Activated T-cell treated with anti-CD3 and anti-CD28 coated beads, Interleukin-2, amount 50 U/mL, for 72 hours (primary cell): ENCODE results near the gene EIF4A3. TPM values are rescaled to one million over a fixed set of nuclear protein-coding genes. Genes with fewer than 3 reads are reported as not detected.
A peak's percentile ranks its signal among the peaks of the same experiment; 100 is the strongest.
"Not testable (repeated sequence)": the region's sequence is repeated elsewhere in the genome, so short reads cannot be mapped to it uniquely, and the experiment has no call there.

ENCODE experiments used
- ATAC-seq, 2 donors: fragments of 150-1000 bp; cut with Tn5 transposase; replicated peaks in 1 of 2; 2 replicates each; pipeline ENCODE4 v1.10.0; 2021; ENCODE audit warnings: moderate library complexity in 2 of 2, mild to moderate bottlenecking in 1 of 2
- DNase-seq, 2 donors: peaks; one replicate each; pipeline ENCODE4 v3.0.0; 2021 to 2022; ENCODE audit warnings: mixed read lengths in 1 of 2
- H3K27ac Mint-ChIP-seq: one replicate; pipeline ENCODE4 v1.8.0; 2022; ENCODE audit warnings: mild to moderate bottlenecking, moderate library complexity, mixed read lengths
- H3K27me3 Mint-ChIP-seq: one replicate; pipeline ENCODE4 v1.8.0; 2022; ENCODE audit warnings: low read depth, mixed read lengths
- H3K36me3 Mint-ChIP-seq, 2 donors: one replicate each; pipeline ENCODE4 v1.8.0; 2022; ENCODE audit warnings: mixed read lengths in 2 of 2, mild to moderate bottlenecking in 1 of 2; ENCODE audit not compliant: insufficient read depth in 2 of 2
- H3K4me1 Mint-ChIP-seq: one replicate; pipeline ENCODE4 v1.8.0; 2022; ENCODE audit warnings: low read depth, mixed read lengths
- H3K4me3 Mint-ChIP-seq, 2 donors: one replicate each; pipeline ENCODE4 v1.8.0; 2022; ENCODE audit warnings: mild to moderate bottlenecking in 2 of 2, mixed read lengths in 2 of 2, moderate library complexity in 2 of 2
- H3K9me3 Mint-ChIP-seq, 2 donors: one replicate each; pipeline ENCODE4 v1.8.0; 2022; ENCODE audit warnings: mixed read lengths in 2 of 2
- total RNA-seq, 2 donors: library from RNA; stranded (reverse); gene quantifications; one replicate each; pipeline ENCODE4 v1.2.3, GENCODE V29; 2022

The EIF4A3 gene
- total RNA-seq, 2 donors from 2014 or later, result 91.8 to 104 TPM

- ATAC-seq (no peak), DNase-seq (no peak)
- H3K36me3 Mint-ChIP-seq, result no peaks in the 10 kb centered on the region
- H3K4me1 Mint-ChIP-seq, result no peaks in the 10 kb centered on the region
- H3K27ac Mint-ChIP-seq, result no peak overlapping the region
- no peak overlapping the region for H3K4me3 Mint-ChIP-seq
- peaks cover 15% of the 10 kb centered on the region for H3K27me3 Mint-ChIP-seq
- H3K9me3 Mint-ChIP-seq, result no peaks in the 10 kb centered on the region
These were observed 19.5 kb upstream of the EIF4A3 start for GRCh38 chr17:80166446-80166845.

GRCh38 chr17:80164185-80164584 is 17.3 kb upstream of the EIF4A3 start:
- no peaks in the 10 kb centered on the region for H3K36me3 Mint-ChIP-seq
- no peak overlapping the region for H3K27ac Mint-ChIP-seq
- H3K4me1 Mint-ChIP-seq, result no peaks in the 10 kb centered on the region
- H3K4me3 Mint-ChIP-seq, result no peak overlapping the region
- H3K27me3 Mint-ChIP-seq, result peaks cover 21% of the 10 kb centered on the region
- DNase-seq (no peak), ATAC-seq (no peak)
- no peaks in the 10 kb centered on the region for H3K9me3 Mint-ChIP-seq

GRCh38 chr17:80163336-80163735 is 16.4 kb upstream of the EIF4A3 start:
- H3K4me3 Mint-ChIP-seq, result no peak overlapping the region
- ATAC-seq, result no peak
- H3K27ac Mint-ChIP-seq, result no peak overlapping the region
- H3K27me3 Mint-ChIP-seq, result peaks cover 16% of the 10 kb centered on the region
- no peaks in the 10 kb centered on the region for H3K36me3 Mint-ChIP-seq
- DNase-seq, result no peak
- no peaks in the 10 kb centered on the region for H3K9me3 Mint-ChIP-seq
- no peaks in the 10 kb centered on the region for H3K4me1 Mint-ChIP-seq

GRCh38 chr17:80160536-80160935 is 13.6 kb upstream of the EIF4A3 start:
- Mint-ChIP-seq H3K27me3 (peaks cover 16% of the 10 kb centered on the region), H3K9me3 (no peaks in the 10 kb centered on the region), H3K36me3 (peaks cover 0 to 3% of the 10 kb centered on the region in 2 donors), H3K4me3 (no peak overlapping the region), H3K27ac (no peak overlapping the region), H3K4me1 (no peaks in the 10 kb centered on the region)
- ATAC-seq (no peak), DNase-seq (no peak)

- no peak for ATAC-seq
- peaks cover 0 to 3% of the 10 kb centered on the region in 2 donors for H3K36me3 Mint-ChIP-seq
These were observed 11.9 kb upstream of the EIF4A3 start for GRCh38 chr17:80158846-80159245.

GRCh38 chr17:80155600-80155999 is 8.7 kb upstream of the EIF4A3 start:
- H3K4me1 Mint-ChIP-seq, result peaks cover 13% of the 10 kb centered on the region
- H3K27ac Mint-ChIP-seq, result not testable (repeated sequence)

More at GRCh38 chr17:80158846-80159245, 11.9 kb upstream of the EIF4A3 start:
- H3K4me3 Mint-ChIP-seq, result no peak overlapping the region
- peaks cover 0 to 2% of the 10 kb centered on the region in 2 donors for H3K9me3 Mint-ChIP-seq
- no peaks in the 10 kb centered on the region for H3K4me1 Mint-ChIP-seq
- no peak for DNase-seq
- no peak overlapping the region for H3K27ac Mint-ChIP-seq
- peaks cover 16% of the 10 kb centered on the region for H3K27me3 Mint-ChIP-seq

GRCh38 chr17:80154166-80154565 is 7.2 kb upstream of the EIF4A3 start:
- H3K9me3 Mint-ChIP-seq, result peaks cover 0 to 2% of the 10 kb centered on the region in 2 donors
- peaks cover 0 to 4% of the 10 kb centered on the region in 2 donors for H3K36me3 Mint-ChIP-seq
- no peak overlapping the region for H3K4me3 Mint-ChIP-seq
- H3K27me3 Mint-ChIP-seq, result peaks cover under 1% of the 10 kb centered on the region
- ATAC-seq (no peak), DNase-seq (no peak)
- H3K27ac Mint-ChIP-seq, result no peak overlapping the region
- peaks cover 16% of the 10 kb centered on the region for H3K4me1 Mint-ChIP-seq

More at GRCh38 chr17:80155600-80155999, 8.7 kb upstream of the EIF4A3 start:
- ATAC-seq, H3K4me3 Mint-ChIP-seq, H3K36me3 Mint-ChIP-seq, H3K9me3 Mint-ChIP-seq, DNase-seq: not testable (repeated sequence)
- H3K27me3 Mint-ChIP-seq, result peaks cover 15% of the 10 kb centered on the region

- Mint-ChIP-seq H3K4me3 (no peak overlapping the region), H3K27ac (no peak overlapping the region), H3K27me3 (no peaks in the 10 kb centered on the region), H3K4me1 (peaks cover 26% of the 10 kb centered on the region), H3K9me3 (peaks cover 0 to 2% of the 10 kb centered on the region in 2 donors), H3K36me3 (peaks cover 0 to 4% of the 10 kb centered on the region in 2 donors)
- no peak for ATAC-seq
- no peak for DNase-seq
These were observed 6.1 kb upstream of the EIF4A3 start for GRCh38 chr17:80153004-80153403.

- H3K4me3 Mint-ChIP-seq, result no peak overlapping the region
- H3K9me3 Mint-ChIP-seq, result peaks cover 0 to 2% of the 10 kb centered on the region in 2 donors
- DNase-seq (no peak), ATAC-seq (no peak)
- no peaks in the 10 kb centered on the region for H3K27me3 Mint-ChIP-seq
- H3K27ac Mint-ChIP-seq, result no peak overlapping the region
- peaks cover 2 to 5% of the 10 kb centered on the region in 2 donors for H3K36me3 Mint-ChIP-seq
- H3K4me1 Mint-ChIP-seq, result peaks cover 26% of the 10 kb centered on the region
These were observed 5.3 kb upstream of the EIF4A3 start for GRCh38 chr17:80152081-80152702.

- Mint-ChIP-seq H3K36me3 (peaks cover 2 to 10% of the 10 kb centered on the region in 2 donors), H3K27me3 (no peaks in the 10 kb centered on the region), H3K9me3 (peaks cover 0 to 2% of the 10 kb centered on the region in 2 donors), H3K4me1 (peaks cover 26% of the 10 kb centered on the region), H3K4me3 (no peak overlapping the region), H3K27ac (no peak overlapping the region)
- no peak for ATAC-seq
- no peak for DNase-seq
These were observed 4.4 kb upstream of the EIF4A3 start for GRCh38 chr17:80151333-80151732.

GRCh38 chr17:80146121-80147034 is 550 bp downstream of the EIF4A3 start:
- H3K4me3 Mint-ChIP-seq, result peak overlapping the region; percentile 91 to 97
- H3K36me3 Mint-ChIP-seq, result peaks cover 16 to 20% of the 10 kb centered on the region in 2 donors
- H3K27me3 Mint-ChIP-seq, result no peaks in the 10 kb centered on the region
- peak in 1 of 2 donors; percentile 27 for DNase-seq
- peak overlapping the region; percentile 94 for H3K27ac Mint-ChIP-seq
- peaks cover 36% of the 10 kb centered on the region for H3K4me1 Mint-ChIP-seq
- H3K9me3 Mint-ChIP-seq, result no peaks in the 10 kb centered on the region
- ATAC-seq, result peak in 1 of 2 donors; percentile 11

GRCh38 chr17:80145076-80146075 is 1.6 kb downstream of the EIF4A3 start:
- Mint-ChIP-seq H3K27me3 (no peaks in the 10 kb centered on the region), H3K9me3 (no peaks in the 10 kb centered on the region), H3K27ac (peak overlapping the region; percentile 94), H3K4me3 (peak overlapping the region; percentile 91 to 92), H3K4me1 (peaks cover 36% of the 10 kb centered on the region), H3K36me3 (peaks cover 16 to 23% of the 10 kb centered on the region in 2 donors)
- no peak for ATAC-seq
- DNase-seq, result peak in 1 of 2 donors; percentile 32
